HG03175 (cell line): Measurements from ENCODE around the gene HNRNPF.
"Not testable (repeated sequence)": the region's sequence is repeated elsewhere in the genome, so short reads cannot be mapped to it uniquely, and the experiment has no call there.

ENCODE experiments used
- ATAC-seq: cut with Tn5 transposase; IDR thresholded peaks from one replicate; pipeline ENCODE4 v1.9.1; 2021; ENCODE audit warnings: mild to moderate bottlenecking, moderate library complexity; ENCODE audit not compliant: unreplicated experiment

Gene HNRNPF

DNA sequence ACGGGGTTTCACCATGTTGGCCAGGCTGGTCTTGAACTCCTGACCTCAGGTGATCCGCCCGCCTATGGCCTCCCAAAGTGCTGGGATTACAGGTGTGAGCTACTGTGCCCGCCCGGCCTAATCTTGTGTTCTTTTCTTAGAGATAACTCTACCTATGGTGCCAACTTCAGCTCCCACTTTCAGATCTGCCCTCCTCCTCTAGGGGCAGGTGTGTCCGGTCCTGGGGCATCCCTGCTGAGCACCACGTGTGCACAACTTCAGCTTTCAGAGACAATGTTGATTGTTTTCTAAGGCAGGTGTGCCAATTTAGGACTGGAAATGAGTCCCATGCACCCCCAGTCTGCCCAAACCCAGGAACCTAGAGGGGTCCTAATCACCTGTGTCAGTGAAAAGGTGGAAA, 56.0 kb downstream of the HNRNPF start:
- ATAC-seq, result no peak

GRCh38 chr10:43351301-43351700, 57.7 kb downstream of the HNRNPF start:
- ATAC-seq, result no peak

GRCh38 chr10:43350686-43351085, 58.3 kb downstream of the HNRNPF start:
- ATAC-seq, result no peak

- no peak for ATAC-seq
Measured at GRCh38 chr10:43350156-43350555, 58.8 kb downstream of the HNRNPF start.

DNA sequence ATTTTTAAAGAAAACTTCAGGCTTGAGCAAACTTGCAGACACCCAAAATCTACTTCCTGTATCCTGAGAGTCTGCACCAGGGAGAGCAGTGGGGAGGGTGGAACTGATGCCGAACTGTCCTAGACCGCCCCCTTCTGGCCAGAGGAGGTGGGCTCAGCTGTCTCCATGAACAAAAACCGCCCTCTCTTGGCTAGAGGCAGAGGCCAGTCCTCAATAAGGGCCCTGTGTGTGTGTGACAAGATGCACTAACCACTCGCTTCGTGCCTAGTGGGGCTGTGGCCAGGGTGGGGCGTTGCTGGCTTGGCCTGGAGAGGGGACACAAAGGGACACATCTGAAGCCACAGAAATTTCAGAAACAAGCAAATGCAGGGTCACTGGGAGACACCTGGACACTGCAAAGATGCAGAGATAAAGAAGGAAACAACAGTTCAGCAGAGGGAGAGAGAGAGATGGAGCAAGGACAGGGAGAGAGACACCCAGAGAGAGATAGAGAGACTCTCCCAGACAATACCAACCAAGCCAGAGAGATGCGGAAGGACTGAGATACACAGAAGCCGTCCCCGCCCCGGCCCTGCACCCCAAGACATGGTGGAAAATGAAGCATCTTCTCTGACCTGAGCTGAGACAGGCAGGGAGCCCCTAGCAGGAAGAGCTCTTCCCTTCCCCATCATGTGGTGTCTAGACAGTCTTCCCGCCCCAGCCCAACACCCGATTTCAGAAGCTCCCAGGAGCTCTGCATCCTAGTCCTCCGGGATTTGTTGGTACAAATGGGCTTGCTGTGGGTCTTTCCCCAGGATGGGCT, 60.3 kb downstream of the HNRNPF start:
- ATAC-seq, result peak; percentile 99

DNA sequence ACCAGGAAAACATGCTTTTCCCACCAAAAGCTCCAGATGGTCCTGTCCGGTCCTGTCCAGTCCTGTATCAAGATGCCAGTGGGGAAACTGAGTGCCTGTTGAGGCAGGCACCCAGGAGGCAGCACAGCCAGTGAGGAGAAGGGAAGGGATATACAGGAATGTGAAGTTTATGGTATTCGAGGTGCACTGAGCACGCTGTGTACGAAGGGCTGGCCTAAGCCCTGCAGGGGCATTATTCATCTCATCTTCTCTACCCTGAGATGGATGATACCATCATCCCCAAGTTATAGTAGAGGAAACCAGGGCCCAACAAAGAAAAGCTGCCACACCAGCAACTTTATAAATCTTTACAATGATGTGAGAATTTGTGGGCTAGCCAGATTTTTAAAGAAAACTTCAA, 61.0 kb downstream of the HNRNPF start:
- ATAC-seq, result peak; percentile 6

DNA sequence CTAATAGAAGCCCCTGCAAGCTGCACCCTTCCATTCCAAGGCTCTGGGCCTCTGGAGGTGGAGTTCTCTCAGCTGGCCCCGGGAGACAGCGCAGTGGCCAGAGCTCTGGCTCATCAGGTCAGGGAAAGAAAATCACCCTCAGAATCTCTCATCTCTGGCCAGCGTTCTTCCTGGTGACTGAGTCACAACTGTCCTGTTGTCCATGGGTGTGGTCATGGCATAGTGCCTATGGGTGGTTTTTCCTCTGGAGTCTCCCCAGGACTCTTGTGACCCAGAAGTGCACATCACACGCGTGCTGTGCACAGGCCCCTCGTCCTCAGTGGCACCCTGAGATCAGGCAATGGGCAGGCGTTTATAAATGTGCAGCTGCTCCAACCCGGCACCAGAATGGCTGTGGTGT, 64.9 kb downstream of the HNRNPF start:
- no peak for ATAC-seq

DNA sequence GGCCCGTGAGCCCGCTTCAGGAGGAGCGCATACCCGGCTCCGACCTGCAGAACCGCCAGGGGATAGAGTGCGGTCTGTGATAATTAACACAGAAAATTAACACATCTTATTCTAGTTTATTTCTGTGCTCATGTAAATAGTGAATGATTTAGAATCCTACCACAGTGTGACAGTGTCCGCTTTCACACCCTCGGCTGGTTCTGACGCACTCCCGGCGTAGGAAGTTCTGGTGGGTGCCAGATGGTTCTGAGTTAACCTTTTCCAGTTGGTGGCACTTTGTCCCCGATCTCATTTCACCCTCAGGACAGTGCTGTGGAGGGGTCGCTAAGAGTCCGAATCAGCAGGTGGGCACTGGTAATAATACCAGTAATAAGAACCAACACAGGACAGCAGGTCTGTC, 65.9 kb downstream of the HNRNPF start:
- no peak for ATAC-seq

DNA sequence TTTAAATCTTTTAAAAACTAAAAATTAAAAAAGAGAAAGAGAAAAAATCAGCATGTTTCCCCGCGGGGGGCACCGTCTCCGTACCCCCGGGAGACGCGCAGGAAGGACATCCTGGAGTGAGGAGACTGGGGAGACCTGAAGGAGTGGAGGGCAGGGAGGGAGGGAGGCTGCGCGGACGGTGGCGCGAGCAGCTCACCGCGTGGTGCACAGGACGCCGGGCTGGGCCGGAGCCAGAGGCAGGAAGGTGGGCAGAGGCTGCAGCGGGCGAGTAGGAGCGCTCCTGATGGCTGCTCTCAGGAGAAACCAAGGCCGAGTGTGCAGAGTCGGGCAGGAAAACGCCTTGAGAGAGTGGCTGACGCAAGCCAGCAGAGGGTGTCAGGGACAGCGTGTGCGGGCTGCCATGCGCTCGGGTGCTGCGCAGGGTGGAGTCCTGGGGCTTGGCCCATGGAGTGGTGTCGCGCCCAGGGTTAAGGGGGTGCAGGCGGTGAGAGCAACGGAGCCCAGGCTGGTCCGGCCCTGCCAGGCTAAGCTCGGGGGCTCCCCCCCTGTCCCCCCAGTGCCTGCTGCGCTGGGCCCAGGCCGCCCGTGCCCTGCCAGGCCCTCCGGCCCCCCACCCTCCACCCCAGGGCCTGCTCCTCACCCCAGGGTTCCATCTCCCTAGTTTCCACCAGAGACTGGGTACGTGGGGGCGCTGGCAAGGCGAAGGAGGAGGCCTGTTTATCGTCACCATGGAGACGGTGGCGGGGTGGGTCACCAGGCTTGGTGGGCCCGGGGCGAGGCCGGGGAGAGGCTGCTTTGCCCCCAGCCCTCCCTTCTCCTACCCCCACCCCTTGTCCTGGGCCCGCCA, 66.5 kb downstream of the HNRNPF start:
- ATAC-seq, result no peak

DNA sequence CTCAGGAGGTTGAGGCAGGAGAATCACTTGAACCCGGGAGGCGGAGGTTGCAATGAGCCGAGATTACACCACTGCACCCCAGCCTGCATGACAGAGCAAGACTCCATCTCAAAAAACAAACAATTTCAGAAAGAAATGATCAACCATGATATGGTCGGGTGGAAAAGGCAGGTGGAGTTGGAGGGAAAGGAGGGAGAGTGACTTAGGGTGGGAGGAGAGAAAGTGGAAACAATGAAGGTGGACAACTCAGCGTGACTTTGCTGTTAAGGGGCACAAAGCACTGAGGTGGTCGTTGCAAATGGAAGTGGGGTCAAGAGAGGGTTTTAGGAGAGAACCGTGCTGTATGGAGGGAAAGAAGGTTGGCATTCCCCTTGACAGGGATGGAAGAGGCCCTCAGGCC, 67.5 kb downstream of the HNRNPF start:
- ATAC-seq, result no peak

GRCh38 chr10:43340619-43341018, 68.4 kb downstream of the HNRNPF start:
- ATAC-seq, result no peak

DNA sequence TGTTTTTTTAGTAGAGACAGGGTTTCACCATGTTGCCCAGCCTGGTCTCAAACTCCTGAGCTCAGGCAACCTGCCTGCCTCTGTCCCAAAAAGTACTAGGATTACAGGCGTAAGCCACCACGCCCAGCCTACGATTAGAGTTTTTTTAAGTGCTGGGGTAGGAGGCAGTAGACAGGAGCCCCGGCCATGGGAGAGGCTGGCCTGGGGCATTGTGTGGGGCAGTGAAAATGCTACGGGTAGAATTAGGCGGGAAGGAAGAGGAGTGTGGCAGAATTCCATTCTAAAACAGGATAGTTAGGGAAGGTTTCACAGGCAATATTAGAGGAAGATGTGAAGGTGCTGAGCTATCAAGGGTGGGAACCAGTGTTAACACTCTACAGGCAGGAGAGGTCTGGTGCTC, 68.9 kb downstream of the HNRNPF start:
- no peak for ATAC-seq

DNA sequence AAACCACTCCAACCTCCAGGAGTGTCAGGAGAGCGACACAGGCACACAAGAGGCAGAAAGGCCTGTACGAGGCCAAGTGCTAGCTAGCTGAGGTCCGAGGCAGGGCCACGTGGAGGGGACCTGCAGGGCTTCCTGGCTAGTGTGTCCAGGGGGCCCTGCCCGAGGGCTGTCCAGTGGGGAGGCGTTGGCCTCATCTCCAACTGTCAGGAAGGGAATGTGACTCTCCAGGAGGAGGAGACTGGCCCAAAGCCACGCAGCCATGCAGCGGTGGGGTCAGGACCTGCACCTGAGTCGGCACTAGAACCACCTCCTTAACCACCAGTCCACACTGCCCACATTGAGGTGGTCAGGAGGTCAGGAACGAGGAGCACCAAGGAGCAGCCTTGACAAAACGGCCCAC, 69.8 kb downstream of the HNRNPF start:
- no peak for ATAC-seq

- no peak for ATAC-seq
Measured at GRCh38 chr10:43338117-43338516, 70.9 kb downstream of the HNRNPF start.

DNA sequence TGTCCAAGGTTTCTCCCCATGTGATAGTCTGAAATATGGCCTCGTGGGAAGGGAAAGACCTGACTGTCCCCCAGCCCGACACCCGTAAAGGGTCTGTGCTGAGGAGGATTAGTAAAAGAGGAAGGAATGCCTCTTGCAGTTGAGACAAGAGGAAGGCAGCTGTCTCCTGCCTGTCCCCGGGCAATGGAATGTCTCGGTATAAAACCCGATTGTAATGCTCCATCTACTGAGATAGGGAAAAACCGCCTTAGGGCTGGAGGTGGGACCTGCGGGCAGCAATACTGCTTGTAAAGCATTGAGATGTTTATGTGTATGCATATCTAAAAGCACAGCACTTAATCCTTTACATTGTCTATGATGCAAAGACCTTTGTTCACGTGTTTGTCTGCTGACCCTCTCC, 71.5 kb downstream of the HNRNPF start:
- not testable (repeated sequence) for ATAC-seq

DNA sequence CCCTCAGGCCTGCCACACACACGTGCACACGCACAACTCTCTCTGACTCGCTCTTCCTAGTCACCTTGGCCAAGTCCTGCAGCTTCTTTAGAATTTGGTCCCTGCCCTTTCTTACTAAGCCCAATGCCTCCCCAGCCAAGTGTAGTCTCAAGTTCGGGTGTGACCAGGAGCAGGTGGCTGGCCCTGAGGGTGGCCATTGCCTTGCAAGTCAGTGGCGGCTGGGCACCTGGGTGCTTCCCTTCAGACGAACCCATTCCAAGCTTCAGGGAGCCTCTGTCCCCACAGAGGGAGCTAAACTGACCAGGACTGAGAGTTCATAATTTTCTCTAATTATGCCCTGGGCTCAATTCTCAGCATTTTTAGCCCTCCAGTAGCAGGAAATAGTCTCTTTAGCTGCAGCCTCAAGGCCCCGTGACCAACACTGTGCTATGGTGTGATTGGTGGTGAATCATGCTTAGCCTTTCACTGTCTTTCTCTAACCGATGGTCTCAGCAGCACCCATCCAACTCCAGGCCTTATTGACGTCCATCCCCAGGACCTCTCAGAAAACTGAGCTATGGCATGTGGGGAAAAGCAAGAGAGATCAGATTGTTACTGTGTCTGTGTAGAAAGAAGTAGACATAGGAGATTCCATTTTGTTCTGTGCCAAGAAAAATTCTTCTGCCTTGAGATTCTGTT, 72.2 kb downstream of the HNRNPF start:
- no peak for ATAC-seq

DNA sequence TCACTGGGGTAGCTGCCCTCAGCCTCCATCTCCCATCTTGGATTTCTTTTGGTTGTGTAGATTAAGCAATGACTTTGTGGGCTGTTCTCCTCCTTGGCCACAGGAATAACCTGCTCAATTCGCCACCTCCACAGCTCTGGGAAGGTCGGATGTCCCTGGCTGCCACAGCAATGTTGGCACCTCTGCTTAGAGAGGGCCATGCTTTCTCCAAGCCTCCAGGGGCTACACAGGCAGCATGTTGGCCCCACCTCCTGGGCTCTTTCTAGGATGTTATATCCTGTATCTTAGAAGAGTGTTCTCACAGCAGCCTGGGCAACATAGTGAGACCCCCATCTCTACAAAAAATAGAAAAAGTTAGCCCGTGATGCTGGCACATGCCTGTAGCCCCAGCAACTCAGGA, 72.9 kb downstream of the HNRNPF start:
- no peak for ATAC-seq
